Osteoblast (primary cell): ENCODE measurements around the gene LAMTOR3. TPM values are rescaled to one million over a fixed set of nuclear protein-coding genes. Genes with fewer than 3 reads are reported as not detected.

ENCODE experiments used
- DNase-seq: peaks from one replicate; pipeline ENCODE4 v3.0.0; 2011; ENCODE audit warnings: low spot score, mixed read lengths; ENCODE audit not compliant: insufficient read length; ENCODE audit errors: missing footprints
- H2AFZ ChIP-seq: 2 replicates; pipeline ENCODE4 v1.6.0; 2011; ENCODE audit warnings: mild to moderate bottlenecking, low read length
- H3K27ac ChIP-seq: 2 replicates; pipeline ENCODE4 v1.5.1; 2011; ENCODE audit warnings: mild to moderate bottlenecking, low read depth, low read length, moderate library complexity
- H3K27me3 ChIP-seq: 2 replicates; pipeline ENCODE4 v1.6.0; 2012; ENCODE audit warnings: mild to moderate bottlenecking, control low read depth, inconsistent platforms, low read length, moderate library complexity; ENCODE audit not compliant: insufficient read depth
- H3K36me3 ChIP-seq: 2 replicates; pipeline ENCODE4 v1.5.1; 2011; ENCODE audit warnings: mild to moderate bottlenecking, low read length, control low read depth, moderate library complexity; ENCODE audit not compliant: insufficient read depth
- H3K4me1 ChIP-seq: 2 replicates; pipeline ENCODE4 v1.5.1; 2011; ENCODE audit warnings: mild to moderate bottlenecking, low read length, control low read depth, moderate library complexity; ENCODE audit not compliant: insufficient read depth
- H3K4me2 ChIP-seq: 2 replicates; pipeline ENCODE4 v1.6.0; 2011; ENCODE audit warnings: mild to moderate bottlenecking, low read length; ENCODE audit not compliant: insufficient read depth
- H3K4me3 ChIP-seq: fragments of 200-600 bp; sonication (generic); 3 replicates; pipeline ENCODE4 v1.5.1; 2012; ENCODE audit warnings: mild to moderate bottlenecking, low read length, inconsistent platforms; ENCODE audit not compliant: insufficient read depth
- H3K79me2 ChIP-seq: 2 replicates; pipeline ENCODE4 v1.6.0; 2012; ENCODE audit warnings: mild to moderate bottlenecking, low read length, control low read depth, inconsistent platforms; ENCODE audit not compliant: insufficient read depth
- H3K9me3 ChIP-seq: 2 replicates; pipeline ENCODE4 v1.5.1; 2011; ENCODE audit warnings: low read depth, low read length, control low read depth
- H4K20me1 ChIP-seq: 2 replicates; pipeline ENCODE4 v1.6.0; 2012; ENCODE audit warnings: mild to moderate bottlenecking, low read length, control low read depth; ENCODE audit not compliant: insufficient read depth
- CTCF ChIP-seq: IDR thresholded peaks from 2 replicates; pipeline ENCODE4 v1.5.1; 2011; ENCODE audit warnings: mild to moderate bottlenecking, low read depth, low read length, moderate library complexity; ENCODE audit errors: extremely low read depth
- total RNA-seq: library from RNA; depleted of rRNA; stranded (reverse); fragments of >200 nt; gene quantifications from 2 replicates; pipeline ENCODE4 v1.2.3, GENCODE V29; 2012

The LAMTOR3 gene
- total RNA-seq, 1 donor, result 42.0 TPM

GRCh38 chr4:99845179-99845578, 49.0 kb downstream of the LAMTOR3 start:
- Histone ChIP-seq H4K20me1 (no peaks in the 10 kb centered on the region), H3K4me1 (no peaks in the 10 kb centered on the region), H3K9me3 (no peaks in the 10 kb centered on the region), H3K4me2 (no peak overlapping the region), H3K27me3 (no peaks in the 10 kb centered on the region), H3K36me3 (no peaks in the 10 kb centered on the region), H3K4me3 (no peak overlapping the region), H2AFZ (no peak overlapping the region), H3K27ac (no peak overlapping the region), H3K79me2 (no peaks in the 10 kb centered on the region)
- DNase-seq, result no peak
- TF ChIP-seq CTCF, result no peak

GRCh38 chr4:99844048-99844447, 50.2 kb downstream of the LAMTOR3 start:
- no peaks in the 10 kb centered on the region for H4K20me1 ChIP-seq
- H3K4me3 ChIP-seq, result no peak overlapping the region
- no peaks in the 10 kb centered on the region for H3K79me2 ChIP-seq
- no peak overlapping the region for H2AFZ ChIP-seq
- H3K9me3 ChIP-seq, result no peaks in the 10 kb centered on the region
- no peaks in the 10 kb centered on the region for H3K36me3 ChIP-seq
- H3K27ac ChIP-seq, result no peak overlapping the region
- H3K27me3 ChIP-seq, result no peaks in the 10 kb centered on the region
- H3K4me1 ChIP-seq, result no peaks in the 10 kb centered on the region
- no peak for TF ChIP-seq CTCF
- H3K4me2 ChIP-seq, result no peak overlapping the region
- DNase-seq, result no peak

GRCh38 chr4:99843413-99843812, 50.8 kb downstream of the LAMTOR3 start:
- no peak for DNase-seq
- no peak for TF ChIP-seq CTCF
- Histone ChIP-seq H3K4me2 (no peak overlapping the region), H4K20me1 (no peaks in the 10 kb centered on the region), H3K9me3 (no peaks in the 10 kb centered on the region), H3K27ac (no peak overlapping the region), H3K79me2 (no peaks in the 10 kb centered on the region), H3K4me1 (no peaks in the 10 kb centered on the region), H3K4me3 (no peak overlapping the region), H3K27me3 (no peaks in the 10 kb centered on the region), H3K36me3 (no peaks in the 10 kb centered on the region), H2AFZ (no peak overlapping the region)

GRCh38 chr4:99841129-99841528, 53.1 kb downstream of the LAMTOR3 start:
- H3K9me3 ChIP-seq, result no peaks in the 10 kb centered on the region
- H3K27ac ChIP-seq, result no peak overlapping the region
- no peak for DNase-seq
- TF ChIP-seq CTCF, result no peak
- H3K4me1 ChIP-seq, result no peaks in the 10 kb centered on the region
- H2AFZ ChIP-seq, result no peak overlapping the region
- no peaks in the 10 kb centered on the region for H3K36me3 ChIP-seq
- H3K27me3 ChIP-seq, result no peaks in the 10 kb centered on the region
- no peak overlapping the region for H3K4me2 ChIP-seq
- H3K4me3 ChIP-seq, result no peak overlapping the region
- no peaks in the 10 kb centered on the region for H3K79me2 ChIP-seq
- no peaks in the 10 kb centered on the region for H4K20me1 ChIP-seq
